Measurements from ENCODE around the gene ANKRD33. TPM values are rescaled to one million over a fixed set of nuclear protein-coding genes. Genes with fewer than 3 reads are reported as not detected.

The ANKRD33 gene
- total and polyA plus RNA-seq, 2 of the 8 experiments (the other 6 are each of a cell fraction or from before 2014, with no cell fraction given): 0.41 to 0.53 TPM

- TF ChIP-seq CHD7 (IDR thresholded peaks at IDR 0.05; ENCODE audit: insufficient replicate concordance, low read length) (no peak), EP300 (IDR thresholded peaks at IDR 0.05; ENCODE audit: borderline replicate concordance in 1 of 2, low read depth in 2 of 2, low read length in 2 of 2) (no peak), EGR1 (IDR thresholded peaks at IDR 0.05; ENCODE audit: borderline replicate concordance, low read depth, low read length) (no peak), FOSL1 (IDR thresholded peaks at IDR 0.05; ENCODE audit: insufficient read depth, low read depth, low read length) (no peak), JUN (IDR thresholded peaks at IDR 0.05; ENCODE audit: low read depth, low read length) (no peak), POU5F1 (IDR thresholded peaks at IDR 0.05; ENCODE audit: low read depth, low read length) (no peak), RFX5 (IDR thresholded peaks at IDR 0.05; ENCODE audit: borderline replicate concordance, low read depth, low read length) (no peak)
- TF ChIP-seq, protein P1, sequence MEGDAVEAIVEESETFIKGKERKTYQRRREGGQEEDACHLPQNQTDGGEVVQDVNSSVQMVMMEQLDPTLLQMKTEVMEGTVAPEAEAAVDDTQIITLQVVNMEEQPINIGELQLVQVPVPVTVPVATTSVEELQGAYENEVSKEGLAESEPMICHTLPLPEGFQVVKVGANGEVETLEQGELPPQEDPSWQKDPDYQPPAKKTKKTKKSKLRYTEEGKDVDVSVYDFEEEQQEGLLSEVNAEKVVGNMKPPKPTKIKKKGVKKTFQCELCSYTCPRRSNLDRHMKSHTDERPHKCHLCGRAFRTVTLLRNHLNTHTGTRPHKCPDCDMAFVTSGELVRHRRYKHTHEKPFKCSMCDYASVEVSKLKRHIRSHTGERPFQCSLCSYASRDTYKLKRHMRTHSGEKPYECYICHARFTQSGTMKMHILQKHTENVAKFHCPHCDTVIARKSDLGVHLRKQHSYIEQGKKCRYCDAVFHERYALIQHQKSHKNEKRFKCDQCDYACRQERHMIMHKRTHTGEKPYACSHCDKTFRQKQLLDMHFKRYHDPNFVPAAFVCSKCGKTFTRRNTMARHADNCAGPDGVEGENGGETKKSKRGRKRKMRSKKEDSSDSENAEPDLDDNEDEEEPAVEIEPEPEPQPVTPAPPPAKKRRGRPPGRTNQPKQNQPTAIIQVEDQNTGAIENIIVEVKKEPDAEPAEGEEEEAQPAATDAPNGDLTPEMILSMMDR (IDR thresholded peaks at IDR 0.05; ENCODE audit: control extremely low read depth in 1 of 3, insufficient read depth in 1 of 3, low read depth in 1 of 3, low read length in 3 of 3): no peak
Measured at GRCh38 chr12:51839310-51839947, 48.5 kb upstream of the ANKRD33 start (continued).

Measured in H1 (cell line).